Osteoblast (primary cell): ENCODE measurements around the gene MKNK1. TPM values are rescaled to one million over a fixed set of nuclear protein-coding genes. Genes with fewer than 3 reads are reported as not detected.

Source experiments
- DNase-seq: peaks from one replicate; pipeline ENCODE4 v3.0.0; 2011; ENCODE audit warnings: low spot score, mixed read lengths; ENCODE audit not compliant: insufficient read length; ENCODE audit errors: missing footprints
- H2AFZ ChIP-seq: 2 replicates; pipeline ENCODE4 v1.6.0; 2011; ENCODE audit warnings: mild to moderate bottlenecking, low read length
- H3K27ac ChIP-seq: 2 replicates; pipeline ENCODE4 v1.5.1; 2011; ENCODE audit warnings: mild to moderate bottlenecking, low read depth, low read length, moderate library complexity
- H3K27me3 ChIP-seq: 2 replicates; pipeline ENCODE4 v1.6.0; 2012; ENCODE audit warnings: mild to moderate bottlenecking, control low read depth, inconsistent platforms, low read length, moderate library complexity; ENCODE audit not compliant: insufficient read depth
- H3K36me3 ChIP-seq: 2 replicates; pipeline ENCODE4 v1.5.1; 2011; ENCODE audit warnings: mild to moderate bottlenecking, low read length, control low read depth, moderate library complexity; ENCODE audit not compliant: insufficient read depth
- H3K4me1 ChIP-seq: 2 replicates; pipeline ENCODE4 v1.5.1; 2011; ENCODE audit warnings: mild to moderate bottlenecking, low read length, control low read depth, moderate library complexity; ENCODE audit not compliant: insufficient read depth
- H3K4me2 ChIP-seq: 2 replicates; pipeline ENCODE4 v1.6.0; 2011; ENCODE audit warnings: mild to moderate bottlenecking, low read length; ENCODE audit not compliant: insufficient read depth
- H3K4me3 ChIP-seq: fragments of 200-600 bp; sonication (generic); 3 replicates; pipeline ENCODE4 v1.5.1; 2012; ENCODE audit warnings: mild to moderate bottlenecking, low read length, inconsistent platforms; ENCODE audit not compliant: insufficient read depth
- H3K79me2 ChIP-seq: 2 replicates; pipeline ENCODE4 v1.6.0; 2012; ENCODE audit warnings: mild to moderate bottlenecking, low read length, control low read depth, inconsistent platforms; ENCODE audit not compliant: insufficient read depth
- H3K9me3 ChIP-seq: 2 replicates; pipeline ENCODE4 v1.5.1; 2011; ENCODE audit warnings: low read depth, low read length, control low read depth
- H4K20me1 ChIP-seq: 2 replicates; pipeline ENCODE4 v1.6.0; 2012; ENCODE audit warnings: mild to moderate bottlenecking, low read length, control low read depth; ENCODE audit not compliant: insufficient read depth
- total RNA-seq: library from RNA; depleted of rRNA; stranded (reverse); fragments of >200 nt; gene quantifications from 2 replicates; pipeline ENCODE4 v1.2.3, GENCODE V29; 2012
- TF ChIP-seq, protein P1 (sequence below): IDR thresholded peaks from 2 replicates; pipeline ENCODE4 v1.5.1; 2011; ENCODE audit warnings: mild to moderate bottlenecking, low read depth, low read length, moderate library complexity; ENCODE audit errors: extremely low read depth

MKNK1 gene
- total RNA-seq, 1 donor, result 31.8 TPM

DNA sequence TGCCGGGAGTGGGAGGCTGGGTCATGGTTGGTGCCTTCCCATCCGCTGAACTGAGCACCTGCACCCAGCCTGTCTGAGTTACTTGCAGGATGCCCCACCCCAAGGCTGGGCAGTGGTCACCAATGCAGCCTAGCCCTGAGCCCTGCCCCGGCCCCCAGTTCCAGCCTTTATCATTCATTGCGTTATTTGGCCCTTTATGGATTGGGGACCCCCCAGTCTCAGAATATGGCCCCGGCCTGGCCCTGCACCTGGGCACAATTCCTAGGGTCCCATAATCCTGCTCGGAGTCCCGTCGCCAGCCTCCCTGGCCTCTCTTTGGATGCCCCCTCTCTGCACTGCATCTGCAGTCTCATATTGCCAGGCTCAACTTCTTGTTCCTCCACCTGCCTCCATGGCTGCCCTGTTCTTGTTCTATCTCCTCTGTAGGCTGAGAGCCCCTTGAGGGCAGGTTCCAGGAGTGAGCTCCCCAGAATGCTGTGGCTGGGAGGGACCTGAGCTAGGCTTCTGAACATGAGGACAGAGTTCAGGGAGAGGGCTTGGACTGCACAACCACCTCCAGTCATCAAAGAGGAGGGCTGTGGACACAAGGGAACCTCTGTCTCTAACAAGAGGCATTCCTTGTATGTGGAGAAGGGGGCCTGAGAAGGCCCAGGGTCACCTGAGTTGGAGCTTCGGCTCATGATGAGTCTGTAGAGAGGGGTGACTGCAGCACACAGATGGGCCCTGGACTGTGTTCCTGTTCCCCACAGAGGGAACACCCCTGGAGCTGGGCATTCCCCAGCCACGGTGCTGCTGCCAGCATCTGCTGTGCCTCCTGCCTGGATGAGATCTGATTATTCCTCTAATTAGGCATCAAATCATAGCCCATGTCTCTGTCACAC is 51.5 kb downstream of the MKNK1 start:
- H3K27ac ChIP-seq, result no peak overlapping the region
- H2AFZ ChIP-seq, result no peak overlapping the region
- DNase-seq, result peak; percentile 73
- peaks cover 2% of the 10 kb centered on the region for H3K4me1 ChIP-seq
- H3K4me3 ChIP-seq, result no peak overlapping the region
- no peaks in the 10 kb centered on the region for H4K20me1 ChIP-seq
- no peaks in the 10 kb centered on the region for H3K79me2 ChIP-seq
- H3K4me2 ChIP-seq, result no peak overlapping the region
- peaks cover 11% of the 10 kb centered on the region for H3K27me3 ChIP-seq
- no peaks in the 10 kb centered on the region for H3K9me3 ChIP-seq
- H3K36me3 ChIP-seq, result no peaks in the 10 kb centered on the region
- TF ChIP-seq, protein P1, sequence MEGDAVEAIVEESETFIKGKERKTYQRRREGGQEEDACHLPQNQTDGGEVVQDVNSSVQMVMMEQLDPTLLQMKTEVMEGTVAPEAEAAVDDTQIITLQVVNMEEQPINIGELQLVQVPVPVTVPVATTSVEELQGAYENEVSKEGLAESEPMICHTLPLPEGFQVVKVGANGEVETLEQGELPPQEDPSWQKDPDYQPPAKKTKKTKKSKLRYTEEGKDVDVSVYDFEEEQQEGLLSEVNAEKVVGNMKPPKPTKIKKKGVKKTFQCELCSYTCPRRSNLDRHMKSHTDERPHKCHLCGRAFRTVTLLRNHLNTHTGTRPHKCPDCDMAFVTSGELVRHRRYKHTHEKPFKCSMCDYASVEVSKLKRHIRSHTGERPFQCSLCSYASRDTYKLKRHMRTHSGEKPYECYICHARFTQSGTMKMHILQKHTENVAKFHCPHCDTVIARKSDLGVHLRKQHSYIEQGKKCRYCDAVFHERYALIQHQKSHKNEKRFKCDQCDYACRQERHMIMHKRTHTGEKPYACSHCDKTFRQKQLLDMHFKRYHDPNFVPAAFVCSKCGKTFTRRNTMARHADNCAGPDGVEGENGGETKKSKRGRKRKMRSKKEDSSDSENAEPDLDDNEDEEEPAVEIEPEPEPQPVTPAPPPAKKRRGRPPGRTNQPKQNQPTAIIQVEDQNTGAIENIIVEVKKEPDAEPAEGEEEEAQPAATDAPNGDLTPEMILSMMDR, result no peak

DNA sequence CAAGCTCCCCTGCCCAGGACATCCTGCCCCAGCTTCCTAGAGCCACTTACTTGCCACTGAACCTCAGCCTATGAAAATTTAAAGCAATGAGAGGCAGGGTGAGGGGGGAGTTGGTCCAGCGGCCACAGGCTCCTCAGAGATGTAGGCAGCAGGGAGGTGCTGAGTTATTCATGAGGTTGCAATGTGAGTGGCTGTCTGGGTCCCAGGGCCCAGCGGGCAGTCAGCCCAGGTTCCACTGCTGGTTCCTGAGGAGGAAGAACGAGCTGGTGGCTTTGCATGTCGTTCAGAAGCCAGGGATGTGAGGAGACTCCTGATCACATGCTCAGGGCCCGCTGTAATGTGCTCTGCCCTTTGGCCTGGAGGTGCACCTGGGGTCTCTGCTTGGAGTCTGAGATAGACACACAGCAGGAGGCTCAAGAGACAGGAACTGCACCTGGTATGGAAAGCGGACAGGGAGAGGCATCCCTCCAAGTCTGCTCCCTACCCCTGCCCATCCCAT is 52.4 kb downstream of the MKNK1 start, which contains the start of gene KNCN:
TSS of gene KNCN (minus strand) at position 51 of the 499 bp plus-strand sequence. CDS start 432 bp downstream, outside the sequence.
- no peaks in the 10 kb centered on the region for H4K20me1 ChIP-seq
- no peak within 1 kb of the TSS for H3K4me3 ChIP-seq
- no peak within 1 kb of the TSS for H3K4me2 ChIP-seq
- H3K36me3 ChIP-seq, result no peaks in the 10 kb centered on the region
- H3K9me3 ChIP-seq, result no peaks in the 10 kb centered on the region
- H3K4me1 ChIP-seq, result peaks cover 2% of the 10 kb centered on the region
- no peak within 1 kb of the TSS for H2AFZ ChIP-seq
- H3K27me3 ChIP-seq, result peaks cover 13% of the 10 kb centered on the region
- H3K27ac ChIP-seq, result no peak within 1 kb of the TSS
- DNase-seq, result no peak
- TF ChIP-seq, protein P1, result no peak
- no peaks in the 10 kb centered on the region for H3K79me2 ChIP-seq

DNA sequence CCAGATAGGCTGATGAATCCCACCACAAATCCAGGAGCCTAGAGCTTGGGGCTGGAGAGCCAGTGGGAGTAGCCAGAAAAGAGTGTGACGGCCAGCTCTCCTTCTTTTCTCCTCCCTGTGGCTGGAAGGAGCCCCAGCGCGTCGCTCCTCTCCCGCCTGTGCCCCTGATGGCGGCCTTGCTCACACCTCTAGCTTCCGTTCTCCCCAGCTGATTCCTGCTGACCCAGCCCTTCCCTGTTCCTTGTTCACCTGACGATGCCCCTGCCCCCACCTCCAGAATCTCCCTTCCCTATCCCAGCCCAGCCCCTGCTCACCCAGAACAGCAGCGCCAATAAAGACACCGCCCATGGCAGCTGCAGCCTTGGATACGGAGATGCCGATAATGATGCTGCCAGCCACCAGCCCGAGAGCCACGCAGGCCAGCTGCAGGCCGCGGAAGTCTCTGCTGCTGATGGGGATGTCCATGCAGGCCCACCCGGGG is 53.3 kb downstream of the MKNK1 start:
- TF ChIP-seq, protein P1, result no peak
- no peaks in the 10 kb centered on the region for H4K20me1 ChIP-seq
- no peak overlapping the region for H3K27ac ChIP-seq
- H3K4me2 ChIP-seq, result no peak overlapping the region
- peaks cover 2% of the 10 kb centered on the region for H3K4me1 ChIP-seq
- DNase-seq, result no peak
- no peaks in the 10 kb centered on the region for H3K9me3 ChIP-seq
- H3K27me3 ChIP-seq, result peaks cover 20% of the 10 kb centered on the region
- no peaks in the 10 kb centered on the region for H3K79me2 ChIP-seq
- H3K4me3 ChIP-seq, result no peak overlapping the region
- no peaks in the 10 kb centered on the region for H3K36me3 ChIP-seq
- no peak overlapping the region for H2AFZ ChIP-seq
